A549 (cell line): ENCODE measurements around the gene CGB2. TPM values are rescaled to one million over a fixed set of nuclear protein-coding genes. Genes with fewer than 3 reads are reported as not detected.

ENCODE experiments used
- ATAC-seq, 2 experiments: fragments of 200-7000 bp in 1 of 2; fragments of >200 bp in 1 of 2; cut with Nextera tagmentation in 1 of 2; cut with Tn5 transposase in 1 of 2; 3 replicates each; pipeline versions ENCODE4 v1.8.0 to v1.9.1; 2018 to 2020; ENCODE audit warnings: mild to moderate bottlenecking in 1 of 2, moderate library complexity in 1 of 2
- CTCF ChIA-PET: fragments of 300-600 bp; sonication (Branson Sonifier 250); formaldehyde crosslinking; extraction: SDS; loops from one replicate; lab custom pipeline; 2021; ENCODE audit warnings: antibody characterized with exemption, inconsistent platforms; lab: Yijun Ruan, JAX
- POLR2A ChIA-PET: fragments of 350-600 bp; formaldehyde crosslinking; extraction: SDS; loops from one replicate; lab custom pipeline; 2021; ENCODE audit warnings: antibody characterized with exemption, inconsistent platforms; lab: Yijun Ruan, JAX
- DNase-seq, 2 experiments: peaks; one replicate each; pipeline versions ENCODE4 v3.0.0 to v3.0.0-alpha.2; 2011 to 2016; ENCODE audit warnings: low read depth in 1 of 2, low spot score in 1 of 2
- FAIRE-seq: peaks from 2 replicates; lab custom pipeline; 2011; peaks lifted over from hg19 to GRCh38; lab: Jason Lieb, UNC
- H3K27ac ChIP-seq, 2 experiments: fragments of >200 bp; sonication (Bioruptor Twin); formaldehyde crosslinking; 3 replicates each; pipeline ENCODE4 v1.5.1; 2016 to 2017
- H3K4me1 ChIP-seq: fragments of >200 bp; sonication (Bioruptor Twin); formaldehyde crosslinking; 3 replicates; pipeline ENCODE4 v1.6.1; 2016
- H3K4me2 ChIP-seq: fragments of >200 bp; sonication (Bioruptor Twin); formaldehyde crosslinking; 3 replicates; pipeline ENCODE4 v1.6.1; 2016
- H3K4me3 ChIP-seq: fragments of >200 bp; sonication (Bioruptor Twin); formaldehyde crosslinking; 3 replicates; pipeline ENCODE4 v1.5.1; 2016
- H3K9me3 ChIP-seq: fragments of >200 bp; sonication (Bioruptor Twin); formaldehyde crosslinking; 3 replicates; pipeline ENCODE4 v1.6.1; 2016
- ATOH8 ChIP-seq: fragments of 250-450 bp; sonication (Bioruptor Pico); IDR thresholded peaks from 2 replicates; pipeline ENCODE4 v1.5.0; 2020; ENCODE audit warnings: low read depth, mild to moderate bottlenecking, moderate library complexity
- CBX8 ChIP-seq: fragments of 200-600 bp; sonication (generic); IDR thresholded peaks from 2 replicates; pipeline ENCODE4 v1.6.1; 2016
- CTCF ChIP-seq: fragments of >200 bp; sonication (Bioruptor Twin); formaldehyde crosslinking; IDR thresholded peaks from 3 replicates; pipeline ENCODE4 v1.5.1; 2016
- ELK1 ChIP-seq: fragments of 150-350 bp; IDR thresholded peaks from 2 replicates; pipeline ENCODE4 v1.6.1; 2014; ENCODE audit warnings: low read depth, mild to moderate bottlenecking, low read length
- EP300 ChIP-seq, 2 experiments: fragments of >200 bp; sonication (Bioruptor Twin); formaldehyde crosslinking; IDR thresholded peaks; 2 replicates in 1 of 2; 3 replicates in 1 of 2; pipeline ENCODE4 v1.6.1; 2016 to 2017
- FOSB ChIP-seq: fragments of 250-450 bp; sonication (Bioruptor Pico); IDR thresholded peaks from 2 replicates; pipeline ENCODE4 v1.5.0; 2020; ENCODE audit warnings: mild to moderate bottlenecking, moderate library complexity
- GATA3 ChIP-seq: IDR thresholded peaks from 2 replicates; pipeline ENCODE4 v1.6.1; 2012; ENCODE audit warnings: borderline replicate concordance
- HDAC2 ChIP-seq: fragments of 200-600 bp; sonication (generic); IDR thresholded peaks from 2 replicates; pipeline ENCODE4 v1.6.1; 2016
- HOXB5 ChIP-seq: fragments of 250-450 bp; sonication (Bioruptor Pico); IDR thresholded peaks from 2 replicates; pipeline ENCODE4 v1.5.0; 2020; ENCODE audit warnings: mild to moderate bottlenecking, moderate library complexity
- JUN ChIP-seq, 2 experiments: fragments of >200 bp; sonication (Bioruptor Twin); formaldehyde crosslinking; IDR thresholded peaks; 2 replicates in 1 of 2; 3 replicates in 1 of 2; pipeline ENCODE4 v1.6.1; 2016 to 2017
- KDM1A ChIP-seq: fragments of 200-600 bp; sonication (generic); IDR thresholded peaks from 2 replicates; pipeline ENCODE4 v1.6.1; 2016; ENCODE audit warnings: low read depth, mild to moderate bottlenecking
- MAFK ChIP-seq: fragments of 450-650 bp; IDR thresholded peaks from 2 replicates; pipeline ENCODE4 v1.6.1; 2014; ENCODE audit not compliant: partially characterized antibody
- NR3C1 ChIP-seq: fragments of >200 bp; sonication (Bioruptor Twin); formaldehyde crosslinking; IDR thresholded peaks from 3 replicates; pipeline ENCODE4 v1.6.1; 2017
- POLR2A ChIP-seq: IDR thresholded peaks from 2 replicates; pipeline ENCODE4 v1.6.1; 2012; ENCODE audit warnings: mild to moderate bottlenecking, low read length
- RAD21 ChIP-seq, 2 experiments: fragments of >200 bp in 1 of 2; sonication (Bioruptor Twin) in 1 of 2; formaldehyde crosslinking in 1 of 2; IDR thresholded peaks in 1 of 2; conservative IDR thresholded peaks in 1 of 2; 2 replicates in 1 of 2; 3 replicates in 1 of 2; pipeline ENCODE4 v1.6.1; 2012 to 2018; ENCODE audit warnings: inconsistent platforms in 1 of 2
- RARB ChIP-seq: fragments of 250-450 bp; sonication (Bioruptor Pico); IDR thresholded peaks from 2 replicates; pipeline ENCODE4 v1.8.0; 2021; ENCODE audit warnings: mild to moderate bottlenecking, moderate library complexity
- RCOR1 ChIP-seq: fragments of 150-350 bp; IDR thresholded peaks from 2 replicates; pipeline ENCODE4 v1.6.1; 2014; ENCODE audit warnings: antibody characterized with exemption, low read length, low read depth
- SMC3 ChIP-seq: fragments of >200 bp; sonication (Bioruptor Twin); formaldehyde crosslinking; IDR thresholded peaks from 3 replicates; pipeline ENCODE4 v1.6.1; 2018; ENCODE audit warnings: inconsistent platforms
- TP53 ChIP-seq: fragments of 250-450 bp; sonication (Bioruptor Pico); IDR thresholded peaks from 2 replicates; pipeline ENCODE4 v1.5.0; 2021; ENCODE audit warnings: mild to moderate bottlenecking, moderate library complexity
- ZC3H11A ChIP-seq: fragments of 450-650 bp; IDR thresholded peaks from 2 replicates; pipeline ENCODE4 v1.6.1; 2014; ENCODE audit warnings: antibody characterized with exemption, mild to moderate bottlenecking
- ZFP36 ChIP-seq: fragments of 450-650 bp; IDR thresholded peaks from 2 replicates; pipeline ENCODE4 v1.6.1; 2014; ENCODE audit warnings: borderline replicate concordance; ENCODE audit not compliant: partially characterized antibody
- WGBS: methylation state at CpG from one replicate; pipeline ENCODE4 v1.1.6; 2017; ENCODE audit errors: missing lambda C conversion rate; 5-methylcytosine and 5-hydroxymethylcytosine counted together
- polyA plus RNA-seq, 4 experiments: library from polyadenylated mRNA; depleted of rRNA in 3 of 4; stranded (reverse); fragments of >200 nt; fragmentation: RNase III in 1 of 4; extraction: RNeasy Plus Mini Kit Qiagen cat#74134 plus additional on column Dnase treatment in 1 of 4; gene quantifications; 2 replicates in 3 of 4; 3 replicates in 1 of 4; pipeline ENCODE4 v1.2.3, GENCODE V29; 2011 to 2017

CGB2 gene
- polyA plus RNA-seq, 2 of the 4 experiments (the other 2 are of a cell fraction): not detected

- peak; percentile 82 for TF ChIP-seq CTCF
- TF ChIP-seq ZFP36: no peak
- peak; percentile 69 for TF ChIP-seq RAD21 (conservative IDR thresholded peaks at IDR 0.05 in 1 of 2, IDR thresholded peaks at IDR 0.05 in 1 of 2)
- TF ChIP-seq SMC3: peak; percentile 67
- no peak for TF ChIP-seq TP53
- peaks cover 9% of the 10 kb centered on the region; the same call in 2 of the 3 replicates for H3K4me1 ChIP-seq
- no peak overlapping the region for H3K4me2 ChIP-seq
- ChIA-PET CTCF (interaction anchor here (0.6 to 21.8 kb wide), 50 partner anchors 4 to 394 kb away, joined by 3 to 408 read pairs (median 4); partner anchors contain the start of genes CGB2, CGB7, GYS1 and KCNA7), POLR2A (interaction anchor here (0.6 to 1.4 kb wide), 4 partner anchors 20 to 212 kb away, joined by 3 to 4 read pairs (median 4); partner anchors contain the start of gene PPP1R15A)
- no peaks in the 10 kb centered on the region for H3K9me3 ChIP-seq
- H3K4me3 ChIP-seq: no peak overlapping the region
- ATAC-seq: peak; percentile 84 to 89
- no peak for FAIRE-seq
- peak; percentile 81 to 85 for DNase-seq
- H3K27ac ChIP-seq: no peak overlapping the region
- 54% methylated on average over 16 of the region's 16 CpGs for WGBS
Observed at GRCh38 chr19:48999481-49000325, 32.0 kb upstream of the CGB2 start.

- H3K4me1 ChIP-seq: no peaks in the 10 kb centered on the region
- no peak overlapping the region for H3K4me3 ChIP-seq
- WGBS: 97% methylated on average over 15 of the region's 15 CpGs
- ChIA-PET CTCF (interaction anchor here (0.6 to 21.8 kb wide), 6 partner anchors 8 to 204 kb away, joined by 3 to 408 read pairs (median 5); partner anchors contain the start of genes GYS1 and RUVBL2), POLR2A (interaction anchor here (0.6 kb wide), 3 partner anchors 10 to 1747 kb away, joined by 4 to 5 read pairs (median 4); partner anchors contain the start of genes LIN7B and RUVBL2)
- DNase-seq (no peak), FAIRE-seq (no peak), ATAC-seq (no peak)
- H3K9me3 ChIP-seq: no peaks in the 10 kb centered on the region
- H3K27ac ChIP-seq: no peak overlapping the region
- H3K4me2 ChIP-seq: no peak overlapping the region
- TF ChIP-seq HDAC2 (no peak), RARB (CRISPR knock-in tag) (no peak), EP300 (IDR thresholded peaks at IDR 0.05) (no peak), MAFK (no peak), JUN (IDR thresholded peaks at IDR 0.05) (no peak), GATA3 (no peak), KDM1A (no peak), ATOH8 (no peak), CBX8 (no peak), ELK1 (no peak)
Observed at GRCh38 chr19:49004133-49004532, 27.6 kb upstream of the CGB2 start.

- no peak overlapping the region for H3K27ac ChIP-seq
- H3K4me3 ChIP-seq: no peak overlapping the region
- no peaks in the 10 kb centered on the region for H3K9me3 ChIP-seq
- no peak for ATAC-seq
- TF ChIP-seq NR3C1: no peak
- no peak for TF ChIP-seq FOSB (CRISPR knock-in tag)
- TF ChIP-seq POLR2A: no peak
- no peak for TF ChIP-seq CBX8
- TF ChIP-seq MAFK: no peak
- no peak for TF ChIP-seq ZC3H11A
- TF ChIP-seq SMC3: no peak
- TF ChIP-seq HOXB5 (CRISPR knock-in tag): no peak
- no peak for TF ChIP-seq RCOR1
- TF ChIP-seq, all 56 proteins: peak for 0
- DNase-seq (no peak), FAIRE-seq (no peak)
- no peaks in the 10 kb centered on the region for H3K4me1 ChIP-seq
- CTCF ChIA-PET: interaction anchor here (0.7 to 21.8 kb wide), 12 partner anchors 8 to 203 kb away, joined by 3 to 408 read pairs (median 4); partner anchors contain the start of genes GYS1, LHB and RUVBL2
- H3K4me2 ChIP-seq: no peak overlapping the region
- WGBS: 97% methylated on average over 7 of the region's 7 CpGs
- POLR2A ChIA-PET: no interaction called here
Observed at GRCh38 chr19:49004964-49005614, 26.6 kb upstream of the CGB2 start.
